Measurements from ENCODE around the gene ENDOU.

Gene ENDOU

GRCh38 chr12:47763481-47764346 lies 38.4 kb upstream of the ENDOU start:
- TF ChIP-seq REST (IDR thresholded peaks at IDR 0.05; ENCODE audit: insufficient read depth in 1 of 2, low read depth in 2 of 2, low read length in 2 of 2) = no peak
- no peak for TF ChIP-seq FOXP2 (optimal IDR thresholded peaks at IDR 0.05; ENCODE audit: borderline replicate concordance, extremely low read depth, extremely low read length, insufficient read depth)
- TF ChIP-seq POLR2AphosphoS5 (IDR thresholded peaks at IDR 0.05; ENCODE audit: low read depth, low read length) = no peak
- no peak for TF ChIP-seq SIN3A (IDR thresholded peaks at IDR 0.05; ENCODE audit: borderline replicate concordance, insufficient read depth, low read length)

GRCh38 chr12:47762850-47763465 lies 37.7 kb upstream of the ENDOU start:
- TF ChIP-seq FOXP2 (optimal IDR thresholded peaks at IDR 0.05; ENCODE audit: borderline replicate concordance, extremely low read depth, extremely low read length, insufficient read depth) = no peak
- no peak for TF ChIP-seq POLR2AphosphoS5 (IDR thresholded peaks at IDR 0.05; ENCODE audit: low read depth, low read length)
- no peak for TF ChIP-seq TAF1 (IDR thresholded peaks at IDR 0.05; ENCODE audit: borderline replicate concordance, insufficient read depth, low read length)

- TF ChIP-seq TAF1 (IDR thresholded peaks at IDR 0.05; ENCODE audit: borderline replicate concordance, insufficient read depth, low read length) = no peak
- peak; percentile 64; the same call in 1 of the 2 replicates for TF ChIP-seq SIN3A (IDR thresholded peaks at IDR 0.05; ENCODE audit: borderline replicate concordance, insufficient read depth, low read length)
- no peak for TF ChIP-seq POLR2AphosphoS5 (IDR thresholded peaks at IDR 0.05; ENCODE audit: low read depth, low read length)
Observed at GRCh38 chr12:47758834-47759690, 33.8 kb upstream of the ENDOU start, which contains the start of gene RAPGEF3. RAPGEF3 (minus strand) TSS chr12:47758880; CDS start chr12:47758556, 324 bp downstream.

- TF ChIP-seq REST (IDR thresholded peaks at IDR 0.05; ENCODE audit: insufficient read depth in 1 of 2, low read depth in 2 of 2, low read length in 2 of 2) (no peak), TAF1 (IDR thresholded peaks at IDR 0.05; ENCODE audit: borderline replicate concordance, insufficient read depth, low read length) (no peak), SIN3A (IDR thresholded peaks at IDR 0.05; ENCODE audit: borderline replicate concordance, insufficient read depth, low read length) (no peak), POLR2AphosphoS5 (IDR thresholded peaks at IDR 0.05; ENCODE audit: low read depth, low read length) (no peak), FOXP2 (optimal IDR thresholded peaks at IDR 0.05; ENCODE audit: borderline replicate concordance, extremely low read depth, extremely low read length, insufficient read depth) (no peak)
Observed at GRCh38 chr12:47758584-47758833, 33.2 kb upstream of the ENDOU start.

- TF ChIP-seq POLR2AphosphoS5 (IDR thresholded peaks at IDR 0.05; ENCODE audit: low read depth, low read length) (no peak), TAF1 (IDR thresholded peaks at IDR 0.05; ENCODE audit: borderline replicate concordance, insufficient read depth, low read length) (no peak), FOXP2 (optimal IDR thresholded peaks at IDR 0.05; ENCODE audit: borderline replicate concordance, extremely low read depth, extremely low read length, insufficient read depth) (no peak)
Observed at GRCh38 chr12:47757840-47758583, 32.7 kb upstream of the ENDOU start.

- no peak for TF ChIP-seq REST (IDR thresholded peaks at IDR 0.05; ENCODE audit: insufficient read depth in 1 of 2, low read depth in 2 of 2, low read length in 2 of 2)
- no peak for TF ChIP-seq POLR2AphosphoS5 (IDR thresholded peaks at IDR 0.05; ENCODE audit: low read depth, low read length)
- TF ChIP-seq TAF1 (IDR thresholded peaks at IDR 0.05; ENCODE audit: borderline replicate concordance, insufficient read depth, low read length) = no peak
- TF ChIP-seq SIN3A (IDR thresholded peaks at IDR 0.05; ENCODE audit: borderline replicate concordance, insufficient read depth, low read length) = no peak
- no peak for TF ChIP-seq FOXP2 (optimal IDR thresholded peaks at IDR 0.05; ENCODE audit: borderline replicate concordance, extremely low read depth, extremely low read length, insufficient read depth)
Observed at GRCh38 chr12:47757364-47757839, 32.1 kb upstream of the ENDOU start.

Data from PFSK-1 (cell line).